ENCODE measurements around the gene ISLR.

The ISLR gene

GRCh38 chr15:74171965-74172541, 1.5 kb upstream of the ISLR start:
- TF ChIP-seq CTCF (IDR thresholded peaks at IDR 0.05) = no peak
- Histone ChIP-seq H3K9me3 (no peaks in the 10 kb centered on the region), H3K4me3 (no peak overlapping the region), H3K27me3 (no peaks in the 10 kb centered on the region), H3K36me3 (peaks cover 0 to 14% (median 7%) of the 10 kb centered on the region in 3 donors), H3K27ac (peak overlapping the region; percentile 79 to 92), H3K4me1 (peaks cover 3 to 67% (median 61%) of the 10 kb centered on the region in 4 donors)
- intact Hi-C loops (cut with DNase I; ENCODE audit: low total_unique reads) = no loop called here
- no peak for DNase-seq

GRCh38 chr15:74172701-74173379, 670 bp upstream of the ISLR start:
- peaks cover 0 to 15% (median 7%) of the 10 kb centered on the region in 3 donors for H3K36me3 ChIP-seq

GRCh38 chr15:74174219-74174957, 878 bp downstream of the ISLR start:
- no peaks in the 10 kb centered on the region for H3K27me3 ChIP-seq
- peak; percentile 57 to 86 for DNase-seq
- H3K4me1 ChIP-seq = peaks cover 6 to 78% (median 73%) of the 10 kb centered on the region in 4 donors
- H3K36me3 ChIP-seq = peaks cover 0 to 15% (median 7%) of the 10 kb centered on the region in 3 donors
- intact Hi-C loops (cut with DNase I; ENCODE audit: low total_unique reads) = no loop called here
- H3K4me3 ChIP-seq = peak overlapping the region; percentile 47 to 56
- TF ChIP-seq CTCF (IDR thresholded peaks at IDR 0.05) = no peak
- H3K9me3 ChIP-seq = no peaks in the 10 kb centered on the region
- peak overlapping the region; percentile 79 to 92 for H3K27ac ChIP-seq

More at GRCh38 chr15:74172701-74173379, 670 bp upstream of the ISLR start:
- peak overlapping the region; percentile 47 to 56 for H3K4me3 ChIP-seq
- peaks cover 3 to 75% (median 69%) of the 10 kb centered on the region in 4 donors for H3K4me1 ChIP-seq
- DNase-seq = peak; percentile 84 to 93
- intact Hi-C loops (cut with DNase I; ENCODE audit: low total_unique reads) = no loop called here
- no peak for TF ChIP-seq CTCF (IDR thresholded peaks at IDR 0.05)
- no peaks in the 10 kb centered on the region for H3K9me3 ChIP-seq
- H3K27me3 ChIP-seq = no peaks in the 10 kb centered on the region
- peak overlapping the region; percentile 79 to 92 for H3K27ac ChIP-seq

DNA sequence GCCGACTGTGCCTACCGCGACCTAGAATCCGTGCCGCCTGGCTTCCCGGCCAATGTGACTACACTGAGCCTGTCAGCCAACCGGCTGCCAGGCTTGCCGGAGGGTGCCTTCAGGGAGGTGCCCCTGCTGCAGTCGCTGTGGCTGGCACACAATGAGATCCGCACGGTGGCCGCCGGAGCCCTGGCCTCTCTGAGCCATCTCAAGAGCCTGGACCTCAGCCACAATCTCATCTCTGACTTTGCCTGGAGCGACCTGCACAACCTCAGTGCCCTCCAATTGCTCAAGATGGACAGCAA, 1.4 kb downstream of the ISLR start:
- H3K4me1 ChIP-seq = peaks cover 10 to 82% (median 77%) of the 10 kb centered on the region in 4 donors
- no peak for TF ChIP-seq CTCF (IDR thresholded peaks at IDR 0.05)
- intact Hi-C loops (cut with DNase I; ENCODE audit: low total_unique reads) = no loop called here
- no peaks in the 10 kb centered on the region for H3K27me3 ChIP-seq
- peak overlapping the region; percentile 47 to 56 for H3K4me3 ChIP-seq
- H3K36me3 ChIP-seq = peaks cover 0 to 15% (median 7%) of the 10 kb centered on the region in 3 donors
- no peaks in the 10 kb centered on the region for H3K9me3 ChIP-seq
- peak in 1 of 2 donors; percentile 76 for DNase-seq
- peak overlapping the region; percentile 79 to 92 for H3K27ac ChIP-seq

- peak; percentile 18 to 65 for DNase-seq
Measured at GRCh38 chr15:74175271-74176191, 2.0 kb downstream of the ISLR start.

More at GRCh38 chr15:74175271-74176191, 2.0 kb downstream of the ISLR start:
- Histone ChIP-seq H3K36me3 (peaks cover 0 to 15% (median 7%) of the 10 kb centered on the region in 3 donors), H3K27me3 (no peaks in the 10 kb centered on the region), H3K27ac (peak overlapping the region; percentile 79 to 92), H3K4me1 (peaks cover 12 to 88% (median 83%) of the 10 kb centered on the region in 4 donors), H3K4me3 (peak overlapping the region; percentile 47 to 56), H3K9me3 (no peaks in the 10 kb centered on the region)
- intact Hi-C loops (cut with DNase I; ENCODE audit: low total_unique reads) = no loop called here
- no peak for TF ChIP-seq CTCF (IDR thresholded peaks at IDR 0.05)
